GM21423 (cell line): ENCODE measurements around the gene GPRC6A.
"Not testable (repeated sequence)": the region's sequence is repeated elsewhere in the genome, so short reads cannot be mapped to it uniquely, and the experiment has no call there.

Experiments
- ATAC-seq: cut with Tn5 transposase; IDR thresholded peaks from one replicate; pipeline ENCODE4 v1.9.1; 2021; ENCODE audit warnings: mild to moderate bottlenecking, moderate library complexity; ENCODE audit not compliant: unreplicated experiment

The GPRC6A gene, protein sequence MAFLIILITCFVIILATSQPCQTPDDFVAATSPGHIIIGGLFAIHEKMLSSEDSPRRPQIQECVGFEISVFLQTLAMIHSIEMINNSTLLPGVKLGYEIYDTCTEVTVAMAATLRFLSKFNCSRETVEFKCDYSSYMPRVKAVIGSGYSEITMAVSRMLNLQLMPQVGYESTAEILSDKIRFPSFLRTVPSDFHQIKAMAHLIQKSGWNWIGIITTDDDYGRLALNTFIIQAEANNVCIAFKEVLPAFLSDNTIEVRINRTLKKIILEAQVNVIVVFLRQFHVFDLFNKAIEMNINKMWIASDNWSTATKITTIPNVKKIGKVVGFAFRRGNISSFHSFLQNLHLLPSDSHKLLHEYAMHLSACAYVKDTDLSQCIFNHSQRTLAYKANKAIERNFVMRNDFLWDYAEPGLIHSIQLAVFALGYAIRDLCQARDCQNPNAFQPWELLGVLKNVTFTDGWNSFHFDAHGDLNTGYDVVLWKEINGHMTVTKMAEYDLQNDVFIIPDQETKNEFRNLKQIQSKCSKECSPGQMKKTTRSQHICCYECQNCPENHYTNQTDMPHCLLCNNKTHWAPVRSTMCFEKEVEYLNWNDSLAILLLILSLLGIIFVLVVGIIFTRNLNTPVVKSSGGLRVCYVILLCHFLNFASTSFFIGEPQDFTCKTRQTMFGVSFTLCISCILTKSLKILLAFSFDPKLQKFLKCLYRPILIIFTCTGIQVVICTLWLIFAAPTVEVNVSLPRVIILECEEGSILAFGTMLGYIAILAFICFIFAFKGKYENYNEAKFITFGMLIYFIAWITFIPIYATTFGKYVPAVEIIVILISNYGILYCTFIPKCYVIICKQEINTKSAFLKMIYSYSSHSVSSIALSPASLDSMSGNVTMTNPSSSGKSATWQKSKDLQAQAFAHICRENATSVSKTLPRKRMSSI

DNA sequence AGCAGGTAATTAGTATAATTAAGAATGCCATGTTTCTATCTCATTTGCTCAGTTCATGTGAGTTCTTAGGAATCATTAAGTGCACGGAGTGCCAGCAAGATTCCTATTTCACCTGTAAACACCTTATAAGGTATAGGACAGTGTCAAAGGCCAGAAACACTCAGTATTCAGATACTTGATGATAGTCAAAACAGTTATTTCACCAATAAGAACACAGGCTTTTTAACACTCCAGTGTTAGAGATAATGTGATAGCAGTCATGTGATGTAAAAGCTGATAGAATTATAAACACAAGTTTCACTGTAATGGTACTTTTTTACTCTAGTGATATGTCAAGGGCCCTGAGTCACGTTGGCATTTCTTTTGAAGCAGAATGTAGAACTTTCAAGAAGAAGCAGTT is at the start of gene GPRC6A:
Gene GPRC6A (minus strand): TSS at position 101 of the 400 bp plus-strand sequence. CDS start 70 bp downstream, at position 31.
- ATAC-seq, result no peak

DNA sequence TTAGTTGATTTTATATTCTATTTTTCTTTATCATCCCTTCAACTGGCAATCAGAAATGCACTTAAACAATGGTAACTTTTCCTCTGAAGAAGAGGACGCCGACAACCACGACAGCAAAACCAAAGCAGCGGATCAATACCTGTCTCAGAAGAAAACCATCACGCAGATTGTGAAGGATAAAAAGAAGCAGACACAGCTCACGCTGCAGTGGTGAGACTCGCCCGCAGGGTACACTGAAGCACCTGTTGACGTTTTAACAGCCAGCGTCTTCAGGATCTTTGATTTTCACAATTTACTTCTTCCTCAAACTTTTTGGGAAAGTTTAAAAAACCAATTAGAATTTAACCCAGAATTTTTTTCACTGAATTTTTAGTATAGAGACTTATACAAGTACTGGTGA is 48.9 kb upstream of the GPRC6A start:
- ATAC-seq, result no peak

DNA sequence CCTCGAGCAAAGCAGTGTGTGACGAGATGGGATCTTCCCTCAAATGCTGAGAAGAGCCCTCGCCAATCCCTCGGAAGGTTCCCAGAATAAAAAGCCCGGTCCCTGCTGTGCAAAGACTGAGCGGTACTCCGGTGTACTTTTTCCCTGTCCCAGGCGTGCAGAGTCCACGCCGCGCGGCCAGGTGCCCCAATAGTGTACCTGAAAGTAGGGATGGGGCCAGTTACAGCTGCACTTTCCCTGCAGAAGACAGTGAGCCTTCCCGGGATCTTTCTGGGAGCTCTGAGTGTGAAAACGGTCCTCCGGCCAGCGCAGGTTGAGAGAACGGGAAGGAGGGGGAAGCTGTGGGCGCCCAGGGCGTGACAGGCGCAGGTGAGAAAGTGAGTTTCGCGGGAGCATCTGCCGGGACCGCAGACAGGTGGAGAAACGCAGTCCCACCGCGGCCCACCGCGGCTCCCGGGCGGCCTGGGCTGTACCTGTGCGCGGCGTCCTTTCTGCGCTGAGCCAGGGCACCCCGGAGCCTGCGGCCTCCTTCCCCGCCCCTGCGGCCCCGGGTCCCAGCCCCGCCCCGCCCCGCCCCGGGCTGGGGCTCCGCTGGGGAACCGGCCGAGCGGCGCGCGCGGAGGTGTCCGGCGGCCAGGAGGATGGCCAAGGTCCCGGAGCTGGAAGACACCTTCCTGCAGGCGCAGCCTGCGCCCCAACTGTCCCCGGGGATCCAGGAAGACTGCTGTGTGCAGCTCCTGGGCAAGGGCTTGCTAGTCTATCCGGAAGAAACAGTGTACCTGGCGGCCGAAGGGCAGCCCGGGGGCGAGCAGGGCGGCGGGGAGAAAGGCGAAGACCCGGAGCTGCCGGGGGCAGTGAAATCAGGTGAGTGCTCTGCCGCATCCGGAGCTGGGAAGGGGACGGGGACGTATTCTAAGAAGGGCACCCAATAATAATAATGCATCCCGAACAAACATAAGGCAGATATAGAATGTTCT is 48.0 kb upstream of the GPRC6A start, which contains the start of gene RFX6:
Gene RFX6 (plus strand): TSS at position 608 of the 977 bp plus-strand sequence. CDS start 34 bp downstream, at position 642.
- no peak for ATAC-seq

DNA sequence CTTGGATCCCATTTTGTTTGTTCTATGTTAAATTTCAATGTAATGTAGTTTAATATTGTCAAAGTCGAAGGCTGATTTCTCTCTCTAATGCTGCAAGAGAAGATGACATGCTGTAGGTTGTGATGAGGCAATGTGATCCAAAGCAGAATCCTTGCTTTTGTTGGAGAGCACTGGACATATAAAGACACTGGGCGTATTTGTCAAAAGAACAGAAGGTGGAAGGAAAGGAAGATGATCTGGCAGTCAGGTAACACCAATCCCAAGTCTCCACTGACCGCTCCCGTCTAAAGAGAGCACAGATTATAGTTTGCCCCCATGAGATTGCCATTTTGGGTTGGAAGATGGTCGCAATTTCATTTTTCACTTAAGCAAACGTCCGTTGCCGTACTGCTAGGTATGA is 47.2 kb upstream of the GPRC6A start:
- no peak for ATAC-seq

DNA sequence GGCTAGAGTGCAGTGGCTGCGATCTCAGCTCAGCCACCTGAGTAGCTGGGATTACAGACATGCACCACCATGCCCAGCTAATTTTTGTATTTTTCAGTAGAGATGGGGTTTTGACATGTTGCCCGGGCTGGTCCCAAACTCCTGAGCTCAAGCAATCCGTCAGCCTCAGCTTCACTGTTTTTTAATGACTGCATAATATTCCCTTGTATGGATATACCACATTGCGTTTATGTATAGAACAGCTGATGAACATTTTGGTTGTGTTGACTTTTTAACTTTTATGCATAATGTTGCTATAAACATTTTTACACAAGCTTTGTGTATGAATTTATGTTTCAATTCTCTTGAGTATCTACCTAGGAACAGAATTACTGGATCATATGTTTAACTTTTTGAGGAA is 43.9 kb upstream of the GPRC6A start:
- ATAC-seq, result no peak

DNA sequence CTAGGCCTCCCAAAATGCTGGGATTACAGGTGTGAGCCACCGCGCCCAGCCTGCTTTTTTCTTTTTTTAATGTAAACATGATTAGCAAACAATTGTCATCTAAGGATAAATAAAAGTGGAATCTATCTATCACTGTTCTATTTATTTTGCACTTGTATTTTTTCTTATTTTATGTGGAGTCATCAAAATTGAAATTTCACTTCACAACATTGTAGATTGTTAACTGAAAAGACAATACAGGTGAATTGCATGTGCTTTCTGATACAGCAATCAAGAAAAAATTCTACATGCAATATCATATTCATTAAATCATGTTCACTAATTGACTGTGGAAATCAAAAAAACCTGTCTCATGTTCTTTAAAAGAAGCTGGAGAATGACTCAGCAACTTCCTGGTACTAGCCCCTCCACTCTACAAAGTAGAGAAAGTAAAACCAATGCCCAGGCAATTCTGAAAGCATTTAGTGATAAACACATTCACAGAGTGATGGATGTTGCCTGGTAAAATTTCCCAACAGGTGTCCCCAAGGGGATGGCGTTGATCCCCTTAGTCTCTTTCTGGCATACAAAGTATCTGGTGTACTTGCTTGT is 37.5 kb upstream of the GPRC6A start:
- ATAC-seq, result peak; percentile 83

DNA sequence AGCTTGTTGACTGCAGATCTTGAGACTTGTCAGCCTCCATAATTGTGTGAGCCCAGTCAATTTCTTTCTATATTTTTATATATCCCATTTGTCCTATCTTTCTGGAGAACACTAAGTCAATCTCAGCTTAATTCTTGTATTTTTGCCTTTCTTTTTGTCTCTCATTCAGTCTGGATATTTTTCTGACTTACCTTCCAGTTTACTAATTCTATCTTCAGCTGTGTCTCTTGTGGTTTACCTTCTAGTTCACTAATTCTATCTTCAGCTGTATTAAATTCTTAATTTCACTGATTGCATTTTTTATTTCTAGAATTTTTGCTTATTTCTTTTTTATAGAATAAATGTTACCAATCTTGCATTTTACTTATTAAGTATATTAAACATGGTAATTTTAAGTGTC is 30.4 kb upstream of the GPRC6A start:
- ATAC-seq, result no peak

DNA sequence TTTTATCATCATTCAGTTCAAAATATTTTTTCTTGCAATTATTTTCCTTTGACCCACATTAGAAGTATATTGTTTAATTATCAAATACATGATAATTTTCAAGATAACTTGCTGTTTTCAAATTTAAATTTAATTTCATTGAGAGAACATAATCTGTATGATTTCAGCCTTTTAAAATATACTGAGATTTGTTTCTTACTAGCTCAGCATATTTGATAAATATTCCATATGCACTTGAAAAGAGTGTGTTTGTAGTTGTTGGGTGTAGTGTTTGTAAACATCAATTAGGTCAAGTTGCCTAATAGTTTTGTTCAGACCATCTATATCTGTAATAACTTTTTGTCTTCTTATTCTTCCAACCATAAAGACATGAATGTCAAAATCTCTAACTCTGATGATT is 29.2 kb upstream of the GPRC6A start:
- ATAC-seq, result no peak

DNA sequence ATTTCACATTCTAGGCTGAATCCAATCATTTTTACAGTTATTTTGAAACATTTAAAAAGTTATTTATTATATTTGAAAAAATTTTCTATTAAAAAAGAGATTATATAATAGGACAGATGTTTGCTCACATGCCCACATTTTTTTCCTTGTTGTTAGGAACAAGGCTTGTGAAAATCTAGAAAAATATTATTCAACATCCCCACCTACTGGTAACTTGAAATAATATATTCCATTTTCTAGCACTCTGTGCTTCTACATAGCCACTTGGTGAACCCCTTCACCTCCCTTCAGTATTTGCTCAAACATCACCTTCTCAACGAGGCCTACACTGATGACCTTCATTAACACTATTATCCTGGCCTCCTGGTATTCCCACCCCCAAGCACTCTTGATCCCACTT is 18.3 kb upstream of the GPRC6A start:
- no peak for ATAC-seq

DNA sequence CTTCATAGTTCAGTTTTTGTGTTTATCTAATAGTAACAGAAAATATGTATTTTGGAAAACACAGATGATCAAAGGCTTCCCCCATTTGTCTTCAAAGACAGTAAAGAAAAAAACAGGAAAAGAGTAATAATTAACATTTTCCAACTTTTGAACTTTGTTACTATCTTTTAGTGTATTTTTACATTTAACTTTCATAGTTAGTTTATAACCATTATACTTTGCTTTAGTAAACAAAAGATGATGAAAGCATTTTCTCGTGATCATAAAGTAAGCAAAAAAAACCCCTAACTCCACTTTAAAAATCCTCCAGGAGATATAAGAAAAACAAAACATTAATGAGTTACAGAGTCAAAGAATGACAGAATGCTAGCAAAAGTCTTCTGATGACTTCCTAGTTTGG is 13.6 kb upstream of the GPRC6A start:
- ATAC-seq, result no peak

DNA sequence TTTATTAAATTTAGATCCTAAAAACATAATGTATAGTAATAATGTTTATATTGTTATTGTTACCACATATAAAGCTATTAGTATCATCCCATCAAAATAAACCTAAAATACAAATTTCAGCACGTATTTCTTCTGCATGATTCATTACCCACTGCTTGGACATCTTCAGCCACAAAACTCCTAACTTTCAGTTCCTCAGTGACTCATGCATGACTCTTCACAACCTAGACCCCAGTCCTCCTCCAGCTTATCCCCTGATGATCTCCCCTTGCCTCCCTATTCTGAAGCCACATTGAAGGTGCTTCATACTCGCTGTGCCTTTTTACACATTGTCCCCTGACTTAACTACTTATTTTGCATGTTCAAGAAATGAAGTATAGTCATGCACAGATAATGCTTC is 11.2 kb upstream of the GPRC6A start:
- ATAC-seq, result no peak

DNA sequence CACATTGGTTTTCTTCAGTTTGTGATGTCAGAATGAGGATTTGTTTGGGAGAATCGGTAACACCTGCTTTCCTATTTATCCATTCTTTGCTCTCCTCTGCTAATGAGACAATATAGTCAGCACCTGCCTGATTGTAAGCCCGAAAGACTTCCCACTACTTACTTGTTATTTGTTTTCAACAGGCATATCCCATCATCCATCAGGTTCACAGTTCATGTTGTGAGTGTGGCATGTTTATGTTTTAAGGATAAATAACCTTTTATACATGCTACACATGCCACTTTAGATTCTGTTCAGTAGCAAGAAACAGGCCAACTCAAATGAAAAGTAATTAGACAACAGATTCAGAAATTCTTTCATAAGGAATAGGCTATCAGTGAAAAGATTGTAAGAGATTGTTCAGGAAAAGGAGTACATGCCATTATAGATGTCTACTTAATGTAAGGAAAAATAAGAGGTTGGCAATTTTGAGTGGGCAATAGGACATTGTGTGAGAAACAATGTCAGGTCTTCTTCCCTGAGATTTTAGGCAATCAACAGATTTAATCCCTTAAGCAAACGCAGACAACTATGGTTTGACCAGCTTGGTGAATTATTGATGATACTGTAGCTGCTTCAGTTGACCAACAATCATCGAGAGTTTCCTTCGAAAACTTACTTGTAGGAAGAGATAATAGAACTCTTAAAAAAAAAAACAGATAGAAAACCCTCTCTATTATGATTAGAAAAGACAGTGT is 7.9 kb upstream of the GPRC6A start:
- ATAC-seq, result no peak

DNA sequence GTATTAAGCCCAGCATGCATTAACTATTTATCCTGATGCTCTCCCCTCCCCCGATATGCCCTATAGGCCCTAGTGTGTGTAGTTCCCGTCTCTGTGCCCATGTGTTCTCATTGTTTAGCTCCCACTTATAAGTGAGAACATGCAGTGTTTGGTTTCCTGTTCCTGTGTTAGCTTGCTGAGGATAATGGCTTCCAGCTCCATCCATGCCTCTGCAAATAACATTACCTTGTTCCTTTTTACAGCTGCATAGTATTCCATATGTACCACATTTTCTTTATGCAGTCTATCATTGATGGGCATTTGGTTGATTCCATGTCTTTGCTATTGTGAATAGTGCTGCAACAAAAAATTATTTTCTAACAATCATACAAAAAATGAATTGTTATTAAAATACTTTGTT is 5.6 kb upstream of the GPRC6A start:
- not testable (repeated sequence) for ATAC-seq

DNA sequence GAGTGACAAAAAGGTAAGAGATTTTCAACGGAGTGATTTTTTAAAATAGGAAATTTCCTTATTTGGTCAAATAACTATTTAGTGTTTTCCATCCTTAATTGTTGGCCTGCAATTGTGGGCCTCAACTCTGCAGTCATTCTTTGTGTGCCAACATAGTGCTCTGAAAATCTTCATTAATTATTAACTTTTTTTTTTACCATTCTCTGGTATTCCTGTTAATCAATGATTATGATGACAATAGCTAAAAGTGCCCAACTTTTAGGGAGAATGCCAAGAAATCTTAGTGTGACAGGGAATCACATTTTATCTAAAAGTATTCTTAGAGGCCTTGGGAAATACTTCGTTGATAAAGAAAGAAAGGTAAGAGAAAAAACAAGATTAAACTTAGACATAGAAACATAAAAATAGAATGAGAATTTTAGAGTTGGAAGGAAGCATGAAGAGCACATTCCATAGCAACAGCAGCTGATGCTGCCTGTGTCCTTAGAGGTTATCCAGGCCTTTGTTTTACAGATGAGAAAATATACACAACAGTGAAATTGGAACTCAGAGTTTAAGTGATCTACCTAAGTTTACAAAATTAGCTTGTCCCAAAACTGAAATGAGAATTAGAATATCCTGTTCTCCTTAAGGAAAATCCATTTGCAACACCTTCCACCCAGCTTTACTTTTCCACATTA is 1.2 kb downstream of the GPRC6A start:
- no peak for ATAC-seq

DNA sequence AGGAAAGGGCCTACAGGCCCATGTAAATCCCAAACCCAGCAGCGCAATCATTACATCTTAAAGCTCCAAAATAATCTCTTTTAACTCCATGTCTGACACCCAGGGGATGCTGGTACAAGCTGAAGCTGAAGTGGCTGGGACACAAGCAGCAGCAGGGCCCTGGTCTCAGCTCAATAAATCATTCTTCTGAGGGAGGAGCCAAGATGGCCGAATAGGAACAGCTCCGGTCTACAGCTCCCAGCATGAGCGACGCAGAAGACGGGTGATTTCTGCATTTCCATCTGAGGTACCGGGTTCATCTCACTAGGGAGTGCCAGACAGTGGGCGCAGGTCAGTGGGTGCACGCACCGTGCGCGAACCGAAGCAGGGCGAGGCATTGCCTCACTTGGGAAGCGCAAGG is 12.5 kb downstream of the GPRC6A start:
- not testable (repeated sequence) for ATAC-seq

DNA sequence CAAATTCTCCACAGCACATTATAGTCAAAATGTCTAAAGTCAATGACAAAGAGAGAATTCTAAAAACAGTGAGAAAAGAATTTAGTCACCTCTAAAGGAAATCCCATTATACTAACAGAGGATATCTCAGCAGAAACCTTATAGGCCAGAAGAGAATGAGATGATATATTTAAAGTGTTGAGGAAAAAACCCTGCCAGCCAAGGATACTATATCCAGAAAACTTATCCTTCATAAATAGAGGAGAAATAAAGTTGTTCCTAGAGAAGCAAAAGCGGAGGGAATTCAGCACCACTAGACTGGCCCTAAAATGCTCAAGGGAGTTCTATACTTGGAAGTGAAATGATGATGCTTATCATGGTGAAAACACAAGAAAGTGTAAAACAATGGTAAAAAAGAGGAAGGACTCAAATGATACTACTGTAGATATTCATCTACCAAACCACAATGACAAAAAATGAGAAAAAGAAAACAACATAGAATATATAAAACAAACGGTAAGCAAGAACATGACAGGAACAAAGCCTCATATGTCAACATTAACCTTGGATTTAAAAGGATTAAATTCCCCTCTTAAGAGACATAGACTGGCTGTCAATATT is 16.7 kb downstream of the GPRC6A start:
- ATAC-seq, result no peak

DNA sequence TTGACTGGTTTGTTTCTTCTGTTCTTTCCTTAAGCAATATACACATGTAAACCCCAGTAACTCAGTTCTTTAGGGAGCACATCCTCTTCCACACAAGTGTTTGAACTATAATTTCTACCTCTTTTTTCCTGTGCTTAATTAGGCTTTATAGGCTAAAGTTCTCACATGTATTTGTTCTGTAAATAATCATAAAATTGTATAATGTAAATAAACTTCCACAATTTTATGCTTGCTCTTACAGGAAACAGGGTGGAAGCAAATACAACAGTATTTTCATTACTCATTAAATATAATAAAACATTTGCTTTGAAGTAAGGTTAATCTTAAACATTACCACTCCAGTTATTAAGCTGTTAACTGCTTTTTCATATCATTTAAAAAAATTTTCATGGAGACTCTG is 26.9 kb downstream of the GPRC6A start:
- no peak for ATAC-seq

DNA sequence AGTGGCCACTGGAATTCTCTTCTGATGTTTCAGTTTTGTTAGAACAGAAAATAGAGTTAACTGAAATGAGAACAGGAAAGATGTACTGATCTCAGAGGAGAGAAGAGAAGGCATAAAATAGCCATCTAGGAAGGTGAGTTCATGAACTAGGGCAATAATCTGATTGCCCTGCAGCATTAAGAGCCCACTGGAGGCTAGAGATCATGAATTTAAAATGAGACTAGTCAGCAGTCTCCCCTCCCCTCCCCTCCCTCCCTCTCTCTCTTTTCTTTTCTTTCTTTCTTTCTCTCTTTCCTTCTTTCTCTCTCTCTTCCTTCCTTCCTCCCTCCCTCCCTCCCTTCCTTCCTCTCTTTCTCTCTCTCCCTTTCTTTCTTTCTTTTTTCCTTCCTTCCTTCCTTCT is 28.9 kb downstream of the GPRC6A start:
- no peak for ATAC-seq

DNA sequence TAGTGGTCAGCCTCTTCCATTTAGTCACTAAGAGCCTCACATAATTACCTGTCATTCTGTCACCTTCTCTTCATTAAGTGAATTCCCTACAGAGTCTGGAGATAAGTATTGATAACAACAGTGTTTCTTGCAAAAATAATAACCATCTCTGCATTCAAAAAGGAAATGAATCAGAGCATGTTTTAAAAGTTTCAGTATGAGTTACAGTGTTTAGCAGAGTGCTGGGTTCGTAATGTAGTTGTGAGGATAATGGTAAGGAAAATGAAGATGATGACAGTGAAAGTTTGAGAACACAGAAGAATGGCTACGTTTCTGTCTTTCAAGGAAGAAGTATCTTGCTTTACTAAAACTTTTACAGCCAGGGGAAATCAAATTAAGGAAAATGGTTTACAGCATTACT is 31.3 kb downstream of the GPRC6A start:
- ATAC-seq, result no peak
